Measurements from ENCODE around the gene EIF3B.

Gene EIF3B

GRCh38 chr7:2399848-2400587, 45.4 kb downstream of the EIF3B start:
- H3K9ac ChIP-seq (ENCODE audit: low read length): peak overlapping the region; percentile 2

GRCh38 chr7:2402687-2403013, 48.0 kb downstream of the EIF3B start:
- Histone ChIP-seq H3K27me3 (ENCODE audit: control insufficient read depth, insufficient read depth, low read length) (no peaks in the 10 kb centered on the region), H3K9me3 (ENCODE audit: control insufficient read depth, low read length) (no peaks in the 10 kb centered on the region), H3K9ac (ENCODE audit: low read length) (no peak overlapping the region), H3K4me1 (ENCODE audit: control insufficient read depth, insufficient read depth, low read length) (peaks cover 15% of the 10 kb centered on the region), H3K4me3 (ENCODE audit: low read length) (no peak overlapping the region), H3K36me3 (ENCODE audit: control insufficient read depth, insufficient read depth, low read length) (no peaks in the 10 kb centered on the region)

More at GRCh38 chr7:2399848-2400587, 45.4 kb downstream of the EIF3B start:
- Histone ChIP-seq H3K36me3 (ENCODE audit: control insufficient read depth, insufficient read depth, low read length) (no peaks in the 10 kb centered on the region), H3K4me1 (ENCODE audit: control insufficient read depth, insufficient read depth, low read length) (peaks cover 15% of the 10 kb centered on the region), H3K4me3 (ENCODE audit: low read length) (no peak overlapping the region), H3K27me3 (ENCODE audit: control insufficient read depth, insufficient read depth, low read length) (no peaks in the 10 kb centered on the region), H3K9me3 (ENCODE audit: control insufficient read depth, low read length) (no peaks in the 10 kb centered on the region)

- H3K9me3 ChIP-seq (ENCODE audit: control insufficient read depth, low read length): no peaks in the 10 kb centered on the region
- H3K36me3 ChIP-seq (ENCODE audit: control insufficient read depth, insufficient read depth, low read length): no peaks in the 10 kb centered on the region
- H3K4me1 ChIP-seq (ENCODE audit: control insufficient read depth, insufficient read depth, low read length): peaks cover 15% of the 10 kb centered on the region
- H3K27me3 ChIP-seq (ENCODE audit: control insufficient read depth, insufficient read depth, low read length): no peaks in the 10 kb centered on the region
- H3K4me3 ChIP-seq (ENCODE audit: low read length): peak within 1 kb of the TSS; percentile 41
- H3K9ac ChIP-seq (ENCODE audit: low read length): peak within 1 kb of the TSS; percentile 74
These were observed 48.5 kb downstream of the EIF3B start, which contains the start of gene CHST12 for GRCh38 chr7:2403014-2403717. Gene CHST12, plus strand, starts transcription at chr7:2403611. Its CDS starts 29,029 bp downstream, at chr7:2432640.

GRCh38 chr7:2403718-2404648, 49.4 kb downstream of the EIF3B start:
- Histone ChIP-seq H3K4me1 (ENCODE audit: control insufficient read depth, insufficient read depth, low read length) (peaks cover 15% of the 10 kb centered on the region), H3K36me3 (ENCODE audit: control insufficient read depth, insufficient read depth, low read length) (no peaks in the 10 kb centered on the region), H3K27me3 (ENCODE audit: control insufficient read depth, insufficient read depth, low read length) (no peaks in the 10 kb centered on the region), H3K9ac (ENCODE audit: low read length) (peak overlapping the region; percentile 74), H3K9me3 (ENCODE audit: control insufficient read depth, low read length) (no peaks in the 10 kb centered on the region), H3K4me3 (ENCODE audit: low read length) (peak overlapping the region; percentile 41)

GRCh38 chr7:2404714-2405119, 50.1 kb downstream of the EIF3B start:
- Histone ChIP-seq H3K9me3 (ENCODE audit: control insufficient read depth, low read length) (no peaks in the 10 kb centered on the region), H3K27me3 (ENCODE audit: control insufficient read depth, insufficient read depth, low read length) (no peaks in the 10 kb centered on the region), H3K4me3 (ENCODE audit: low read length) (peak overlapping the region; percentile 41), H3K9ac (ENCODE audit: low read length) (peak overlapping the region; percentile 74), H3K4me1 (ENCODE audit: control insufficient read depth, insufficient read depth, low read length) (peaks cover 13% of the 10 kb centered on the region), H3K36me3 (ENCODE audit: control insufficient read depth, insufficient read depth, low read length) (no peaks in the 10 kb centered on the region)

- no peaks in the 10 kb centered on the region for H3K36me3 ChIP-seq (ENCODE audit: control insufficient read depth, insufficient read depth, low read length)
- no peak overlapping the region for H3K9ac ChIP-seq (ENCODE audit: low read length)
- no peaks in the 10 kb centered on the region for H3K27me3 ChIP-seq (ENCODE audit: control insufficient read depth, insufficient read depth, low read length)
- peaks cover 8% of the 10 kb centered on the region for H3K4me1 ChIP-seq (ENCODE audit: control insufficient read depth, insufficient read depth, low read length)
- no peaks in the 10 kb centered on the region for H3K9me3 ChIP-seq (ENCODE audit: control insufficient read depth, low read length)
- no peak overlapping the region for H3K4me3 ChIP-seq (ENCODE audit: low read length)
These were observed 50.6 kb downstream of the EIF3B start for GRCh38 chr7:2405201-2405600.

- H3K4me1 ChIP-seq (ENCODE audit: control insufficient read depth, insufficient read depth, low read length): peaks cover 6% of the 10 kb centered on the region
These were observed 51.1 kb downstream of the EIF3B start for GRCh38 chr7:2405601-2406345.

GRCh38 chr7:2409745-2410414, 55.3 kb downstream of the EIF3B start:
- no peaks in the 10 kb centered on the region for H3K9me3 ChIP-seq (ENCODE audit: control insufficient read depth, low read length)
- H3K36me3 ChIP-seq (ENCODE audit: control insufficient read depth, insufficient read depth, low read length): no peaks in the 10 kb centered on the region
- H3K4me3 ChIP-seq (ENCODE audit: low read length): no peak overlapping the region
- H3K4me1 ChIP-seq (ENCODE audit: control insufficient read depth, insufficient read depth, low read length): peaks cover 19% of the 10 kb centered on the region
- no peak overlapping the region for H3K9ac ChIP-seq (ENCODE audit: low read length)
- no peaks in the 10 kb centered on the region for H3K27me3 ChIP-seq (ENCODE audit: control insufficient read depth, insufficient read depth, low read length)

More at GRCh38 chr7:2405601-2406345, 51.1 kb downstream of the EIF3B start:
- Histone ChIP-seq H3K36me3 (ENCODE audit: control insufficient read depth, insufficient read depth, low read length) (no peaks in the 10 kb centered on the region), H3K4me3 (ENCODE audit: low read length) (no peak overlapping the region), H3K9me3 (ENCODE audit: control insufficient read depth, low read length) (no peaks in the 10 kb centered on the region), H3K27me3 (ENCODE audit: control insufficient read depth, insufficient read depth, low read length) (no peaks in the 10 kb centered on the region), H3K9ac (ENCODE audit: low read length) (no peak overlapping the region)

- H3K4me1 ChIP-seq (ENCODE audit: control insufficient read depth, insufficient read depth, low read length): peaks cover 19% of the 10 kb centered on the region
- no peaks in the 10 kb centered on the region for H3K36me3 ChIP-seq (ENCODE audit: control insufficient read depth, insufficient read depth, low read length)
- H3K27me3 ChIP-seq (ENCODE audit: control insufficient read depth, insufficient read depth, low read length): no peaks in the 10 kb centered on the region
- no peaks in the 10 kb centered on the region for H3K9me3 ChIP-seq (ENCODE audit: control insufficient read depth, low read length)
- no peak overlapping the region for H3K9ac ChIP-seq (ENCODE audit: low read length)
- H3K4me3 ChIP-seq (ENCODE audit: low read length): no peak overlapping the region
These were observed 56.4 kb downstream of the EIF3B start for GRCh38 chr7:2411049-2411448.

- no peak overlapping the region for H3K9ac ChIP-seq (ENCODE audit: low read length)
These were observed 57.4 kb downstream of the EIF3B start for GRCh38 chr7:2411815-2412586.

More at GRCh38 chr7:2411815-2412586, 57.4 kb downstream of the EIF3B start:
- Histone ChIP-seq H3K27me3 (ENCODE audit: control insufficient read depth, insufficient read depth, low read length) (no peaks in the 10 kb centered on the region), H3K4me3 (ENCODE audit: low read length) (no peak overlapping the region), H3K9me3 (ENCODE audit: control insufficient read depth, low read length) (no peaks in the 10 kb centered on the region), H3K4me1 (ENCODE audit: control insufficient read depth, insufficient read depth, low read length) (peaks cover 19% of the 10 kb centered on the region), H3K36me3 (ENCODE audit: control insufficient read depth, insufficient read depth, low read length) (no peaks in the 10 kb centered on the region)

Measured in mucosa of stomach (tissue), 1 donor.